ENCODE data around the gene CDK16.
A peak's percentile ranks its signal among the peaks of the same experiment; 100 is the strongest.

CDK16 gene

GRCh38 chrX:47218920-47219815 is 687 bp downstream of the CDK16 start:
- H3K4me3 ChIP-seq (ENCODE audit: control insufficient read depth, low read depth, low read length), result peak overlapping the region; percentile 77
- DNase-seq (ENCODE audit: low read depth), result no peak
- TF ChIP-seq CTCF (conservative IDR thresholded peaks at IDR 0.05; ENCODE audit: control insufficient read depth, insufficient read depth, low read depth, low read length), result no peak

DNA sequence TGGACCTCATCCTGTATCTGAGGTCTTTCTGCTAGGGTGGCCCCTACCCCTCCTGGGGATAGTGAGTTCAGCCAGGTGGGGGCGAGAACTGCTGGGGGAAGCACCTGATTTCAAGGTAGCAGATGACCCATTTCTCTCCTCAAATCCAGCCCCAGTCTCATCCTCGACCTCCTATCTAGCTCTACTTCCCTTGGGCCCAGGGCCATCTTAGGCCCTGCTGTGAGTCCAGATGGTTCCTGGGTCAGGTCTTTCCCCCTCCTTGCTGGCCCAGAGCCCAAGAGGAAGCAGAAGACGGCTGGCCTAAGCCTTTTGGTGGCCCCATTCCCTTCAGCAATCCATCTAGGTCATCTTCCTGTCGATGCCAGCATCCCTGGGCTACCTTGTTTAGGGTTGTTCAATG is 3.3 kb downstream of the CDK16 start:
- DNase-seq (ENCODE audit: low read depth), result no peak
- no peak for TF ChIP-seq CTCF (conservative IDR thresholded peaks at IDR 0.05; ENCODE audit: control insufficient read depth, insufficient read depth, low read depth, low read length)
- H3K4me3 ChIP-seq (ENCODE audit: control insufficient read depth, low read depth, low read length), result no peak overlapping the region

GRCh38 chrX:47222751-47223350 is 4.4 kb downstream of the CDK16 start:
- no peak for DNase-seq (ENCODE audit: low read depth)
- no peak for TF ChIP-seq CTCF (conservative IDR thresholded peaks at IDR 0.05; ENCODE audit: control insufficient read depth, insufficient read depth, low read depth, low read length)
- H3K4me3 ChIP-seq (ENCODE audit: control insufficient read depth, low read depth, low read length), result no peak overlapping the region

DNA sequence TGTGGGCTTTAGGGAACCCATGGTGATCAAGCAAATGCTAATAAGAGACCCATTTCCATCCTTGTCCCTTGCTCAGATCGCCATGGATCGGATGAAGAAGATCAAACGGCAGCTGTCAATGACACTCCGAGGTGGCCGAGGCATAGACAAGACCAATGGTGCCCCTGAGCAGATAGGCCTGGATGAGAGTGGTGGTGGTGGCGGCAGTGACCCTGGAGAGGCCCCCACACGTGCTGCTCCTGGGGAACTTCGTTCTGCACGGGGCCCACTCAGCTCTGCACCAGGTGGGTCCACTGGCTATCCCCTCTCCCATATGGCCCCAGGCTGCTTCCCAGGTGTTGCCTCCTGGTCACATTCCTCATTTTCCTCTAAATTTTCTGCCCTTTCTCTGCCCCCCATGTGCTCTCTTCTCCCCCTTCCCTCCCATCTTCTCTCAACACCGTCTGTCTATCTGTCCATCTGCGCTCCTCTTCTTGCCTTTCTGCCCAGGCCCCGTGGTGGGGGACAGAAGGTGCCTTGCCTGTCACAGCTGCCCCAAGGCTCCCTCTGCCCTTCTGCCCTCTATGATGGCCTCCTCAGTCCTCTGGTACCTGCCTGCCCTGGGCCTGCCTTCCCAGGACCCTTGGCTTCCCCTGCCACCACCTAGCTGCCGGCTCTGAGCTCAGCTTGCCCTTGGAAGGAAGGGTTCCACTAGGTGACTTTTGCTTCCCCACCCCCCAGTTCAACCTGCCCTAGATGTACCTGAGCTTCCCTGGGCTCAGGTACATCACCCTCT is 5.2 kb downstream of the CDK16 start:
- H3K4me3 ChIP-seq (ENCODE audit: control insufficient read depth, low read depth, low read length), result no peak overlapping the region
- no peak for TF ChIP-seq CTCF (conservative IDR thresholded peaks at IDR 0.05; ENCODE audit: control insufficient read depth, insufficient read depth, low read depth, low read length)
- DNase-seq (ENCODE audit: low read depth), result no peak

DNA sequence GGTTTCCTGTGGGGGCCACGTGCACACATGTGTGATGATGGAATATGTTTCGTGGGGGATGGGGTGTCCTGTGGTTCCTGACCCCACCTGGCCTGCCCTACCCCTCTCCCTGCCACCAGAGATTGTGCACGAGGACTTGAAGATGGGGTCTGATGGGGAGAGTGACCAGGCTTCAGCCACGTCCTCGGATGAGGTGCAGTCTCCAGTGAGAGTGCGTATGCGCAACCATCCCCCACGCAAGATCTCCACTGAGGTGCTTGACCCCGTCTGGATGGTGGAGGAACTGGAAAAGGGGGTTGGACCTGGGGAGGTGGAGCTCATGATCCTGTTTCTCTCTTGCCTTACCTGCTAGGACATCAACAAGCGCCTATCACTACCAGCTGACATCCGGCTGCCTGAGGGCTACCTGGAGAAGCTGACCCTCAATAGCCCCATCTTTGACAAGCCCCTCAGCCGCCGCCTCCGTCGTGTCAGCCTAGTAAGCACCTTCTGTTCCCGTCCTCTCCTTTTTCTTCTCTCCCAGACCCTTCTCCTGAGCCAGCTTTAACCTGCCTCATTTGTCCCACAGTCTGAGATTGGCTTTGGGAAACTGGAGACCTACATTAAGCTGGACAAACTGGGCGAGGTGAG is 5.9 kb downstream of the CDK16 start:
- no peak for DNase-seq (ENCODE audit: low read depth)
- TF ChIP-seq CTCF (conservative IDR thresholded peaks at IDR 0.05; ENCODE audit: control insufficient read depth, insufficient read depth, low read depth, low read length), result no peak
- H3K4me3 ChIP-seq (ENCODE audit: control insufficient read depth, low read depth, low read length), result no peak overlapping the region

DNA sequence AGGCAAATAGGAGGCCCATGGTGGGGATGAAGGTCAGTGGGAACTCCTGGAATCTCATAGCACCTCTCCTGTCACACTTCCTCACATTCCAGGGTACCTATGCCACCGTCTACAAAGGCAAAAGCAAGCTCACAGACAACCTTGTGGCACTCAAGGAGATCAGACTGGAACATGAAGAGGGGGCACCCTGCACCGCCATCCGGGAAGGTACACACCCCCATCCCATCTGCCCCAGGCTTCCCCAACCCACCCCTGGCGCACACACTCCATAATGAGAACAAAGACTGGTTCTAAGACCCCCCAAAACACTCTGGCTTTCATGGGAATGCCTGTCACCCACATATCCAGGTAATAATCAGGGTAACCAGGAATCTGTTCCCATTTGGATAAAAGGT is 6.4 kb downstream of the CDK16 start:
- DNase-seq (ENCODE audit: low read depth), result no peak
- H3K4me3 ChIP-seq (ENCODE audit: control insufficient read depth, low read depth, low read length), result no peak overlapping the region
- no peak for TF ChIP-seq CTCF (conservative IDR thresholded peaks at IDR 0.05; ENCODE audit: control insufficient read depth, insufficient read depth, low read depth, low read length)

Measured in fibroblast of mammary gland (primary cell).